ENCODE results near the gene CARD14. TPM values are rescaled to one million over a fixed set of nuclear protein-coding genes. Genes with fewer than 3 reads are reported as not detected.

Gene CARD14
- polyA plus RNA-seq, 3 donors, result 0.11 to 0.27 (median 0.16) TPM

- no peaks in the 10 kb centered on the region for H3K27me3 ChIP-seq (ENCODE audit: control insufficient read depth in 2 of 2, insufficient read depth in 2 of 2, low read length in 2 of 2)
- no peak overlapping the region for H2AFZ ChIP-seq (ENCODE audit: insufficient read depth, low read depth, low read length, poor library complexity, severe bottlenecking)
- no peak overlapping the region for H3K9ac ChIP-seq (ENCODE audit: insufficient read depth, low read length, poor library complexity, severe bottlenecking)
- TF ChIP-seq CTCF (IDR thresholded peaks at IDR 0.05), result no peak
- H3K4me1 ChIP-seq (ENCODE audit: control insufficient read depth in 1 of 2, insufficient read depth in 2 of 2, low read length in 2 of 2), result no peaks in the 10 kb centered on the region
- no peaks in the 10 kb centered on the region for H3K36me3 Mint-ChIP-seq
- H3K4me1 Mint-ChIP-seq, result peaks cover 2% of the 10 kb centered on the region
- H3K9me3 ChIP-seq (replicated peaks in 1 of 2; ENCODE audit: control insufficient read depth in 1 of 2, insufficient read depth in 1 of 2, low read length in 2 of 2), result no peaks in the 10 kb centered on the region
- H3K79me2 ChIP-seq (ENCODE audit: insufficient read depth, low read length), result no peaks in the 10 kb centered on the region
- H3K4me3 Mint-ChIP-seq, result no peak overlapping the region
- H3K4me3 ChIP-seq (replicated peaks in 1 of 3; ENCODE audit: low read depth in 2 of 3, low read length in 3 of 3), result no peak overlapping the region
- H3K9me3 Mint-ChIP-seq, result no peaks in the 10 kb centered on the region
- no peaks in the 10 kb centered on the region for H3K36me3 ChIP-seq (replicated peaks in 1 of 2; ENCODE audit: control insufficient read depth in 1 of 2, insufficient read depth in 2 of 2, low read length in 2 of 2)
- DNase-seq, result no peak
- peaks cover 4 to 7% (median 6%) of the 10 kb centered on the region in 3 donors for H3K27me3 Mint-ChIP-seq (ENCODE audit: low read depth in 3 of 3)
- 91% methylated on average over 9 of the region's 9 CpGs for whole genome bisulfite sequencing (ENCODE audit: insufficient coverage)
- H4K20me1 ChIP-seq (ENCODE audit: insufficient read depth, low read length), result no peaks in the 10 kb centered on the region
- H3K27ac ChIP-seq (ENCODE audit: low read depth in 1 of 2, low read length in 2 of 2), result no peak overlapping the region
- intact Hi-C loops (cut with micrococcal nuclease), result no loop called here
- H3K4me2 ChIP-seq (replicated peaks; ENCODE audit: extremely low read depth, low read length, poor library complexity, severe bottlenecking), result no peak overlapping the region
- no peak overlapping the region for H3K27ac Mint-ChIP-seq
Measured at GRCh38 chr17:80185968-80186367, 16.1 kb downstream of the CARD14 start.

GRCh38 chr17:80187090-80187489 is 17.3 kb downstream of the CARD14 start:
- 89% methylated on average over 11 of the region's 16 CpGs for WGBS (ENCODE audit: insufficient coverage)
- no peak overlapping the region for H3K4me2 ChIP-seq (replicated peaks; ENCODE audit: extremely low read depth, low read length, poor library complexity, severe bottlenecking)
- DNase-seq, result no peak
- H3K79me2 ChIP-seq (ENCODE audit: insufficient read depth, low read length), result no peaks in the 10 kb centered on the region
- H3K27me3 Mint-ChIP-seq (ENCODE audit: low read depth in 3 of 3), result peaks cover 6 to 15% (median 11%) of the 10 kb centered on the region in 3 donors
- no peaks in the 10 kb centered on the region for H3K4me1 ChIP-seq (ENCODE audit: control insufficient read depth in 1 of 2, insufficient read depth in 2 of 2, low read length in 2 of 2)
- H3K27ac Mint-ChIP-seq, result no peak overlapping the region
- peaks cover 2% of the 10 kb centered on the region for H3K4me1 Mint-ChIP-seq
- intact Hi-C loops (cut with micrococcal nuclease), result no loop called here
- no peak overlapping the region for H3K4me3 Mint-ChIP-seq
- H3K9ac ChIP-seq (ENCODE audit: insufficient read depth, low read length, poor library complexity, severe bottlenecking), result no peak overlapping the region
- H3K27me3 ChIP-seq (ENCODE audit: control insufficient read depth in 2 of 2, insufficient read depth in 2 of 2, low read length in 2 of 2), result no peaks in the 10 kb centered on the region
- no peaks in the 10 kb centered on the region for H3K36me3 ChIP-seq (replicated peaks in 1 of 2; ENCODE audit: control insufficient read depth in 1 of 2, insufficient read depth in 2 of 2, low read length in 2 of 2)
- H4K20me1 ChIP-seq (ENCODE audit: insufficient read depth, low read length), result no peaks in the 10 kb centered on the region
- no peak overlapping the region for H3K4me3 ChIP-seq (replicated peaks in 1 of 3; ENCODE audit: low read depth in 2 of 3, low read length in 3 of 3)
- H3K36me3 Mint-ChIP-seq, result no peaks in the 10 kb centered on the region
- H3K27ac ChIP-seq (ENCODE audit: low read depth in 1 of 2, low read length in 2 of 2), result no peak overlapping the region
- no peak overlapping the region for H2AFZ ChIP-seq (ENCODE audit: insufficient read depth, low read depth, low read length, poor library complexity, severe bottlenecking)
- H3K9me3 ChIP-seq (replicated peaks in 1 of 2; ENCODE audit: control insufficient read depth in 1 of 2, insufficient read depth in 1 of 2, low read length in 2 of 2), result no peaks in the 10 kb centered on the region
- no peaks in the 10 kb centered on the region for H3K9me3 Mint-ChIP-seq
- TF ChIP-seq CTCF (IDR thresholded peaks at IDR 0.05), result no peak
